DOHH2 (cell line): Measurements from ENCODE around the gene SPDYC.

Experiments
- H3F3A ChIP-seq: fragments of 200-600 bp; sonication (generic), shearing (Covaris generic); 2 replicates; pipeline ENCODE4 v1.6.0; 2016; ENCODE audit warnings: antibody characterized with exemption, mild to moderate bottlenecking; ENCODE audit not compliant: control insufficient read depth, insufficient read depth
- H3K27ac ChIP-seq: fragments of 200-600 bp; sonication (generic); 2 replicates; pipeline ENCODE4 v1.5.1; 2014; ENCODE audit warnings: low read depth, mild to moderate bottlenecking, low read length, moderate library complexity
- H3K27me3 ChIP-seq: fragments of 200-600 bp; sonication (generic); 2 replicates; pipeline ENCODE4 v1.6.1; 2014; ENCODE audit warnings: mild to moderate bottlenecking, low read length, mixed read lengths; ENCODE audit not compliant: control insufficient read depth
- H3K36me3 ChIP-seq: fragments of 200-600 bp; sonication (generic); 2 replicates; pipeline ENCODE4 v1.6.1; 2014; ENCODE audit warnings: mild to moderate bottlenecking, low read length, moderate library complexity, mixed read lengths; ENCODE audit not compliant: control insufficient read depth
- H3K4me1 ChIP-seq: fragments of 200-600 bp; sonication (generic); 2 replicates; pipeline ENCODE4 v1.6.1; 2014; ENCODE audit warnings: mild to moderate bottlenecking, low read length, mixed read lengths; ENCODE audit not compliant: control insufficient read depth
- H3K4me2 ChIP-seq: fragments of 200-600 bp; sonication (generic); 2 replicates; pipeline ENCODE4 v1.6.0; 2014; ENCODE audit warnings: mild to moderate bottlenecking, low read length, moderate library complexity
- H3K4me3 ChIP-seq: fragments of 200-600 bp; sonication (generic); 2 replicates; pipeline ENCODE4 v1.5.1; 2014; ENCODE audit warnings: mild to moderate bottlenecking, low read length, mixed read lengths
- H3K79me2 ChIP-seq: fragments of 200-600 bp; sonication (generic); 2 replicates; pipeline ENCODE4 v1.6.1; 2014; ENCODE audit warnings: mild to moderate bottlenecking, low read length, mixed read lengths; ENCODE audit not compliant: control insufficient read depth
- H3K9me2 ChIP-seq: fragments of 200-600 bp; sonication (generic); replicated peaks from 2 replicates; pipeline ENCODE4 v1.6.1; 2014; ENCODE audit warnings: mild to moderate bottlenecking, low read length, mixed read lengths; ENCODE audit not compliant: control insufficient read depth
- H3K9me3 ChIP-seq: fragments of 200-600 bp; sonication (generic); 2 replicates; pipeline ENCODE4 v1.6.1; 2014; ENCODE audit warnings: antibody characterized with exemption, low read length, mixed read lengths; ENCODE audit not compliant: control insufficient read depth, insufficient read depth
- H4K20me1 ChIP-seq: fragments of 200-600 bp; sonication (generic); 2 replicates; pipeline ENCODE4 v1.6.0; 2014; ENCODE audit warnings: low read depth, mild to moderate bottlenecking, antibody characterized with exemption, low read length, moderate library complexity; ENCODE audit not compliant: control insufficient read depth, insufficient read depth
- CTCF ChIP-seq: fragments of 200-600 bp; sonication (generic); IDR thresholded peaks from one replicate; pipeline ENCODE4 v1.5.1; 2014; ENCODE audit warnings: antibody characterized with exemption, mild to moderate bottlenecking, low read depth, low read length; ENCODE audit not compliant: poor library complexity, severe bottlenecking
- EZH2phosphoT487 ChIP-seq: fragments of 200-600 bp; sonication (generic); IDR thresholded peaks from 2 replicates; pipeline ENCODE4 v1.6.1; 2017; ENCODE audit warnings: borderline replicate concordance, mild to moderate bottlenecking, antibody characterized with exemption, low read length, moderate library complexity, mixed read lengths

The SPDYC gene

GRCh38 chr11:65129649-65130441 lies 40.2 kb upstream of the SPDYC start:
- Histone ChIP-seq H3K9me3 (no peaks in the 10 kb centered on the region), H3K4me1 (peaks cover 41% of the 10 kb centered on the region), H3F3A (peaks cover 73% of the 10 kb centered on the region), H4K20me1 (peaks cover 23% of the 10 kb centered on the region; the same call in 1 of the 2 replicates), H3K9me2 (no peaks in the 10 kb centered on the region), H3K27me3 (no peaks in the 10 kb centered on the region), H3K36me3 (peaks cover 92% of the 10 kb centered on the region), H3K27ac (peak overlapping the region; percentile 100), H3K4me2 (peak overlapping the region; percentile 99), H3K79me2 (peaks cover 53% of the 10 kb centered on the region), H3K4me3 (peak overlapping the region; percentile 10; the same call in 1 of the 2 replicates)
- TF ChIP-seq CTCF: no peak
- TF ChIP-seq EZH2phosphoT487: no peak

GRCh38 chr11:65130631-65131416 lies 39.2 kb upstream of the SPDYC start:
- Histone ChIP-seq H3K4me3 (peak overlapping the region; percentile 99), H3K9me3 (no peaks in the 10 kb centered on the region), H3K4me1 (peaks cover 46% of the 10 kb centered on the region), H3K4me2 (peak overlapping the region; percentile 99), H3K9me2 (no peaks in the 10 kb centered on the region), H3K27me3 (no peaks in the 10 kb centered on the region), H3F3A (peaks cover 68% of the 10 kb centered on the region), H3K27ac (peak overlapping the region; percentile 100), H3K79me2 (peaks cover 54% of the 10 kb centered on the region), H3K36me3 (peaks cover 83% of the 10 kb centered on the region), H4K20me1 (peaks cover 23% of the 10 kb centered on the region; the same call in 1 of the 2 replicates)
- TF ChIP-seq CTCF: no peak

- Histone ChIP-seq H3K4me1 (peaks cover 52% of the 10 kb centered on the region), H3F3A (peaks cover 66% of the 10 kb centered on the region)
Measured at GRCh38 chr11:65131417-65131776, 38.6 kb upstream of the SPDYC start.

More at GRCh38 chr11:65131417-65131776, 38.6 kb upstream of the SPDYC start:
- Histone ChIP-seq H3K36me3 (peaks cover 77% of the 10 kb centered on the region), H4K20me1 (peaks cover 23% of the 10 kb centered on the region; the same call in 1 of the 2 replicates), H3K9me3 (no peaks in the 10 kb centered on the region), H3K27me3 (no peaks in the 10 kb centered on the region), H3K9me2 (no peaks in the 10 kb centered on the region), H3K4me2 (peak overlapping the region; percentile 99), H3K79me2 (peaks cover 58% of the 10 kb centered on the region), H3K4me3 (peak overlapping the region; percentile 99), H3K27ac (peak overlapping the region; percentile 100)
- TF ChIP-seq EZH2phosphoT487 (no peak), CTCF (no peak)
